GM19324 (cell line): ENCODE measurements around the gene TSHZ2.

Experiments used
- ATAC-seq: cut with Tn5 transposase; IDR thresholded peaks from one replicate; pipeline ENCODE4 v1.9.1; 2021; ENCODE audit warnings: mild to moderate bottlenecking, moderate library complexity; ENCODE audit not compliant: unreplicated experiment, low FRiP score

TSHZ2 gene

DNA sequence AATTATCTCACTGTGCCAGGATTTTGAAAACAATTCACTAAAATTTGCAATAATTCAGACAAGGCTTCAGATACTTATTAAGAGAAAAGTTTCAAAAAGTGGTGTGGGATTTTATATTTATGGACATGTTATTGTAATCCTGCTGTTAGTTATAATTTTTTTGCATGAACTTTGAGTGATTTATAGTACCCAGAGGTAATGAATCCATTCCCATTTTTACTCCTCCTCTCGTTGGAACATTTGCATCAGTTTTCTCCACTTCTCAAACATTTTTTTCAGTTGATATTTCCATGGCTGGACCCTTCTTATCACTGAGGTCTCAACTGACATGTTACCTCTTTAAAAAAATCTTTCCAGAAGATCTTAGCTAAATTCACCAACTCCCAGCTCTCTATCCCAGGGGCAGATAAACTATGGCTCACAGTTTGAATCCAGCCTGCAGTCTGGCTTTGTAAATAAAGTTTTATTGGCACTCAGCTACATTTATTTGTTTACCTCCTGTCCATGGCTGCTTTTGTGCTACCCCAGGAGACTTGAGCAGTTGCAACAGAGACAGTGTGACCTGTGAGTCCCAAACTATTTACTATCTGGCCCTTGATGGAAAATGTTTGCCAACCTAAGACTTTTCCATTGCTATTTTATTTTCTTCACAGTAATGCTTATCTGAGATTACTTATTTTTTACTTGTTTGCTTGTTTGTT is 83.4 kb downstream of the TSHZ2 start:
- ATAC-seq: no peak

DNA sequence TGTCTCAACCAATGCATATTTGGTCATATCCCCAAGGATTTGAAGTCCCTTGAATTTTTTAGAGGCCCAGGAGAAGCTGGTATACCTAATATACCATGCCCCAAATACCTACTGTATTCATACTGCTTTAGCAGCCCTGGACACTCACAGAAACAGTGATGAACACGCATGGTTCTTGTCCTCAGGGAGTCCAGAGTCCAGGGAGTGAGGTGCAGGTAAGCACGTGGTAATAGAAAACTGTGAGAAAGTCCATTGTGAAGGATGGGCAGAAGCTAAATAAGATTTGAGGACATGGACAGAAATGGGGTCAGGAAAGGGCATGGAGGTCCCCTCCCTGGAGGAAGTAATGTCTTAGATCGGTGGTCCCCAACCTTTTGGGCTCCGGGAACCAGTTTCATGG is 85.4 kb downstream of the TSHZ2 start:
- ATAC-seq: no peak

DNA sequence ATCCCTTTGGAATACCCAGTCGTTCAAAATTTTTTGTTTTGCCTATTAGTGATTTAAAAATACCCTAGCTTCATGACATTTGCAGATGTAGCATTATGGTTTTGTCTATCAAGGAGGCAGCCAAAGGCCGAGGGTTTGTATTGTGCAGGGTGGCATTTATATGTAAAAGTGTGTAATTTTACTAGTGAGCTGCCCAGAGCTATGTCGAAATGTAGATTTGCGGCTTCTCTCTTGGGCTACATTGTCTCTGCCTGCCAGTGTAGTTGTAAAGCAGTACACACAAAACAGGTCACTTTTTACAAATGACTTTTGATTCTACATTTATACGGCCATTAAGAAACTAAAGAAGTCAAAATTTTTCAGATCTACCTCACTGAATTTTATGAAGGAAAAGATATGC is 87.7 kb downstream of the TSHZ2 start:
- ATAC-seq: no peak

DNA sequence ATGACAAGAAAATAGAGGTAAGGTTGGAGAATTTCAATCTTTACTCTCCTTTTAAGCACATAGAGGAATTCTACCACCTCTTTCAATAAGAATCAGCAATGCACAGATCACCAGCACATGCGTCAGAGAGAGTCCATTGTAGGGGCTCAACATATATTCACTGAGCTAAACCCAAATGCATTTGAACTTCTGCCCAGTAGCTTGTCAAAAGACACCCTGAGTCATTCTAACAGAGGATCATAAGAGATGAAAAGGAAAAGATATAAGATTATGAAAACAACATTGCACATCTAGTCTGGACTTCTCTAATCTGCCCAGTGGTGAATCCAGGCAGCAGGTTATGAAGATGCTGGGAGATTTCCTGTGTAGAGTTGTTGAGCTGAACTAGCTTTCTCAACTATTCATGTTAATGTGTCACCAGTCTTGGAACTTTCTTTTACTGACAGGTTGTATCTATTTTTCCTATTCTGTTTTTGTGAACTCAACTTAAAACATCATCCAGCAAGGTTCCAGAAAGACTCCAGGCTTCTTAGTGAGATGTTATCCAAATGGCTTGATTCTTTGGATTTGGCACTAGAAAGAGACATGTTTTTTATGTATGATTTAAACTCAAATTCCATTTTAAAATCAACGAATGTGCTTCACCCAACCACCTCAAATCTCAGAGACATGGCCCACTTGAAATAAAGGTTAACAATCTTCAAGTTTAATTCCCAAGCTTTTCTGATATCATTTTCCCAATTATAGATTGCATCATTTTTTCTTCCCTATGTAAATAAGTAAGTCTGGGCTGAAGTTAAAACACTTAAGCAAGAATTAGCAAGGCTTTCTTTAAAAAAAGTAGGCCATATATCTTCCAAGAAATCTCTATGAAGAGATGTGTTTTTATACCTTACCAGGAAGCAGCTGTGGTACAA is 89.3 kb downstream of the TSHZ2 start:
- no peak for ATAC-seq

DNA sequence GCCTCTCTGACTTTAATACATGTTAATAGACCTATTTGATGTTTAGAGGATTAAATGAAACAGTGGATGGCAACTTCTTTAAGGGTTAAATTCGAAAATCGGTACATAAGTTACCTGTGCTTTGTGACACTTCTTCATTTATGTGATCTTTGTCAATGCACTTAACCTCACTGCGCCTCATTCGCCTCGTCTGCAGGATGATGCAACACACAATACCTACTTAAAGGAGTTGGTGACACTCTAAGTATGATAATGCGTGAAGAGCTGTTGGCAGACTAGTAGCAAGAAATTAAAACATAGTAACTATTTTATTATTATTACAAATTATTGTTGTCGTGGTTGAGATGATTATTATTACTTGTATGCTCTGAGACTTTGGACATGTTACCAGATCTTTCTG is 92.8 kb downstream of the TSHZ2 start:
- no peak for ATAC-seq

DNA sequence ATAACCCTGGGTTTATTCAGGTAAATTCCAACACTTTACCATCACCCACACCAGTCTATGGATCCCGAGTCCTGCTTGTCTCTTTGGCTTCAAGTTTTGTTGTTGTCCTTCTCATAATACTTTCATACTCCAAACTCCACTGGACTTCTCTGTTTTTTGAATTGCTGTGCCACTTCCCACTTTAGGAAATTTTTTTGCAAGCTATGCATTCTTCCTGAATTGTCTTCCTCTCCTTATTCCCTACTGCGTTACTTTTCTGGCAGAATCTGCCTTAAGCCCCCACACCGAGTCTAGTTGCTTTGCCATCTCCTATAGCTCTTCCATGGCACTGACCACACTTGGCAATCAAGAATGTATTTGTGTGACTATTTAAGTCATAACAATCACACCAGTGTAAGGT is 96.1 kb downstream of the TSHZ2 start:
- ATAC-seq: no peak

DNA sequence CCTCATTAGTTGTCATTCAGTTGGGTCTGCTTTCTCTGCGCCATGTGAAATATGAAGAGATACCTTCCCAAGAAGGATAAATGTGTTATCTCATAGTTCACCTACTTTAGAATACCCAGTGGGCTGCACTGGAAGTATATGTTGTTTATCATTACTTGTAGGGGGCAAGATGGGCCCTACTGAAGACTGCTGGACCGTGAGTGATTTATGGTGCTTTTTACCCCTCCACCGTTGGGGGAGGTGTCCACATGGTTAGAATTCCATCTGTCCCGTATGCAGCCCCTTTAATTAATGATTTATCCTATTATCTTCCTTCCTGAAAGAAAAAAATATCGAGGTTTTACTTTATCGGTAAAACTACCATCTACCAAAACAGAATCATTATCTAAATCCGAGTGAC is 97.0 kb downstream of the TSHZ2 start:
- no peak for ATAC-seq

DNA sequence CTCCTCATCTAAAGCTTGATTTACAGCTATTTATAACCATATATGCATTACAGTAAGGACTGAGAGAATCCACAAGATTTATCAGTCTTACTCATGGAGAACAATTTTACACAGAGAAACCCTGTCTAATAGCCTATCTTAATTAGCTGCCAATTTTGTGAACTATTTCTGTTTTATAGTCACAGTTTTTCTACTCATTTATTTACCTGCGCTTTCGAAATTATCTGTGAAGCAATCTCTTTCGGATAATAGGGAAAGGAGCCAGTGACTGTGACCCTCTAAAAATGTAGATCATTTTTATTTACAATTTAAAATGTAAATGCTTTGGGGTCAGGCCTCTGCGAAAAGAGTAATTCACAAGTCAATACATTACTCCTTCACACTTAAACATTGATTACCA is 98.1 kb downstream of the TSHZ2 start:
- ATAC-seq: no peak

DNA sequence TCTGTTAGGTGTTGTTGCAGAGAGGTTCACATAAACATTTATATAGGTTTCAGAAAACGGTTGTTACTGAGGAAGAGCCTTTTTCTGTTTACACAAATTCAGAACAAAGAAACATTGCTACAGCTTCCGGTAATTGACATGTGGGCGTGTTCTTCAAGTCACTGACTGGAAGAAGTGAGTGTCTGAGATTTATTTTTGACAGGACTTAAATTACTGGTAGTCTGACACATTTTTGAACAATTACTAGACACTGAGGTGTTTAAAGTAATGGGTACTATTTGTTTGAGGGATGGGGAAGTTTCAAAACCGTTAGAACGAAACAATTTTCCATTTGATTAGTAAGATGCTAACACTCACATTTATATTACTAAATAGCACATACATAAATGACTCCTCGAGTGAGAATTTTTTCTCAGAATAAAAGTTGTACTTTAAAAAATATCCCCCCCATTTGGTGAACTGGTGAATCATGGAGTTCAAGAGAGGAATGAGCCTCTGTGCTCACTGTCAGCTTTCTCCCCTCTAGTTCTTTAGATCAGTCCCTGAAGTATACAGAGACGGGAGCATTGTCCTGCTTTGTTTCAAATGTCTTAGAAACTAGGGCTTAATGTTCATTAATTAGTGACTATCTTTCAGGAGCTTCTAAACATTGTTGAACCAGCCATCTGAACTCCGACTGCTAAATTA is 98.7 kb downstream of the TSHZ2 start:
- ATAC-seq: no peak

DNA sequence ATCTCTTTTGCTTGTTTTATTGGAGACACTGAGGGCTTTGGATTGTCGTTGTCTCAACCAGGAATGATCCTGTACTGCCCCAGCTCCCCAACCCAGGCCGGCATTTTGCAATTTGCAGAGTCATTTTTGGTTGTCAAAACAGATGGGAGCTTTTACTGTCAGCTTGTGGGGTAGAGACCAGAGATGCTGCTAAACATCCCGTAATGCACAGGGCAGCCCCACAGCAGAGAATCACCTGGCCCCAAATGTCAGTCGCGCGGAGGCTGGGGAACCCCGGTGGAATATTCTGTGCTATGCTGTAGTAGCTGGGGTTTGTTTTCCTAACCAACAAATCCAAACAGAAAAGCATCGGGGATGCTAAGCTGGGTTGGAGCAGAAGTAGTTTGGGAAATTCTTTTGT is 99.7 kb downstream of the TSHZ2 start:
- no peak for ATAC-seq

DNA sequence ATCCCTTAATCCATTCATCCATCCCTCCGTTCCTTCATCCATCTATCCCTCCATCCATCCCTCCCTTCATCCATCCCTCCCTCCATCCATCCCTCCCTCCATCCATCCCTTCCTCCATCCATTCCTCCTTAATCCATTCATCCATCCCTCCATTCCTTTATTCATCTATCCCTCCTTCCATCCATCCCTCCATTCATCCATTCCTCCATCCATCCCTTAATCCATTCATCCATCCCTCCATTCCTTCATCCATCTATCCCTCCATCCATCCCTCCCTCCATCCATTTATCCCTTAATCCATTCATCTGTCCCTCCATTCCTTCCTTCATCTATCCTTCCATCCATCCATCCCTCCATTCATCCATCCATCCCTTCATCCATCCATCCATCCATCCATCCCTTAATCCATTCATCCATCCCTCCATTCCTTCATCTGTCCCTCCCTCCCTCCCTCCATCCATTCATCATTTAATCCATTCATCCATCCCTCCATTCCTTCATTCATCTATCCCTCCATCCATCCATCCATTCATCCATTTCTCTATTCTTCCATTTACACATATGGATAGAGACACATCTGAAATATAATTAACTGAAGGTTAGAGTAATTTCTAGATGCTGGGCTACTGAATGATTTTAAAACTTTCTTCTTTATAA is 100.9 kb downstream of the TSHZ2 start:
- no peak for ATAC-seq

DNA sequence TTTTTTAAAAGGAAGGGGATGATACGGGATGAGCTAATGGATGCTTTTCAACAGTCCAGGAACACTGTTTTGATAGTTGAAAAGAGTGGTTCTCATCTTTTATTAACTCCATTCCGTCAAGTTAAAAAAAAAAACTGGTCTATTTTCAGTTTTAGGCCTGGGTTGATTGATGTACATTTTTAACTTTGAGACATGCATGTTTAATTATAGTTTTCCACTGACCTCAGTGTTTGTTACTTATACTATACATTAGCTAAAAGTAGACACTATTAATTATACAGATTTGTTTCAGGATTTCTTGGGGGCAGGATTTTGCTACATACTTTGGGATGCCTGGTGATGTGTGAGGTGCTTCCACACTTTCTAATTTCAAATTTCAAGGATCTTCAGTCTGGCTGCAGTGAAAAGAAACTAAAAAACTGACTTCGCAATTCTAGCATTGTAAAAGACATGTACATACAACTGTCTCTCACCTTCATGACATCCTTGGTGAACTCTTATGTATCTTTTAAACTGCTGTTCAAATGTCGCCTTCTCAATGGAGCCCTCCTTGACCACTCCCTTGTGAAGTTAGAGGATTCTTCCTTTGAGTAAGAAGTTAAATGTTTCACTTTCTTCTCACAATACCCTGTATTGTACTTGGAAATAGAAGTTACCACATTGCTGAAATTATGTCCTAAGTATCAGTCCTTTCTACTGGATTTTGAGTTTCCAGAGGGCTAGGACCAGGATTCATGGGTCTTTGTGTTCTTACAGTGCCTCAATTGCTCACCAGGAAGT is 101.7 kb downstream of the TSHZ2 start:
- no peak for ATAC-seq

DNA sequence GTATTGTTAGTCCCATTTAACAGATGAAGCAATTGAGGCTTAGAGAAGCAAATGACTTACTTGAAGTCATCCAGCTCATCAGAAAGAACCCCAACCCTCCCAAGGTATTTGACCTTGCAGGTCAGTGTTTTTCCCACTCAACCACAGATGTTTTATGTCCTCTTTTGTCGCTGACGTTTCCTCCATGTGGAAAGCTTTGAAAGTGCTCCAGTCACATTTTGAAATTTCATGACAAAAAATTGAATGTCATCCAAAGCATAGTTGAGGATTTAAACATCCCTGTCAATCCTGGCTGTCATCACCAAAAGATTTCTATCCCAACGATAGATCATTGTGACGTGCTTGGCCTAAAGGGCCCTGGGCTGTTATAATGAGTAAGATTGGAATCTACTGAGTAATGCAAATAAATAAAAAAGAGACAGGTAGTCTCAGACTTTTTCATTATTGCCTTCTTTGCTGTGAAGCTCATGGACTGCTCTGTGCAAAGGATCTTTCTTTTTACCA is 102.7 kb downstream of the TSHZ2 start:
- no peak for ATAC-seq

DNA sequence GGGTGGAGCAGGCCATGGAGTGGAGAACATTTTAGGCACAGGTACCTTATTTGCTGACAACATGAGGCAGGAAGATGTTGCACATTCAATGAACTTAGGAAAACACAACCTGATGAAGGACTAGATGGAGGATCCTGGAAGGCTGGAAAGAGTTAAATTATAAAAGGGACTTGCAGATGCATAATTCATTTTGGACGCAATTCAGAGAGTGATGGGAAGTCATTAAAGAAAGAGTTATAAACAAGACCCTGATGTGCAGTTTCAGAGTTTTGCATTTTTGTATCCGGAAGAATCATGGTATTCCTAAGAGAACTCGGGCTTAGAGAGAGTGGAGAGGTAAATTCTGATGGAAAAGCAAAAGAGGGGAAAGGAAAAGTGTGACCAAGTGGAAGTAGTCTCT is 104.5 kb downstream of the TSHZ2 start:
- no peak for ATAC-seq

DNA sequence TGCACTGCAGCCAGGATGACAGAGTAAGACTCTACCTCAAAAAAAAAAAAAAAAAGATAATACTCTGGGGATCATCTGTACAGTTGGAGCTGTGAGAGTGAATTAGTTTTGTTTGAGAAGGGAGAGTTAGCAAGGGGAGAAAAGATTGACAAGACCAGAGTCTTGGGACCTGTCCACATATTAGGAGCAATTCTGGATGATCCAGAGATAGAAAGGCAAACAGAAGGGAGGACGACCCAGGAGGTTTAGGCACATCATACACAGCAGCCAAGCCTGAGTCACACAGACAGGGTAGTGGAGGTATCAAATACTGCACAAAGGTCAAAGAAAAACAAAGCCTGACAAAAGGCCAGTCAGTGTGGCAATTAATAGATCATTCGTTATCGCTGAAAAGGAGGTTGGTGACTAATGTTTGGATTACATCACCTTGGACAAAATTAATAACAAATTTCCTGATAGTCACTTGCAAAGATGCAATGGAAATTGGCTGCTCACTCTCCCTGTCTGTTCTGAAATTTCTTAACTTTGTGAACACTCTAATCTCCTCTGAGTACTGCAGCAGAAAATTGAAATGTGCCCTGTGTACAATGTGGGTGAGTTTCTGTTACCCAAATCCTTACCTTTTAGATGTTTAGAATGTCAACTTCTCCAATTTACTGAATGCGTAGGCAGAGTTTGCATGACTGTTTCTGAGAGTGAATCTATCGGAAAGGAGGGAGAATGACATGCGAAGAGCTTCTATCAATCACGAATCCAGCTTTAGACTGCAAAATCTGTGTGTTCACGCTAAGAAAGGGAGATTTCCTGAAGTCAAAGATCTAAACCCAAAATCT is 105.4 kb downstream of the TSHZ2 start:
- no peak for ATAC-seq

DNA sequence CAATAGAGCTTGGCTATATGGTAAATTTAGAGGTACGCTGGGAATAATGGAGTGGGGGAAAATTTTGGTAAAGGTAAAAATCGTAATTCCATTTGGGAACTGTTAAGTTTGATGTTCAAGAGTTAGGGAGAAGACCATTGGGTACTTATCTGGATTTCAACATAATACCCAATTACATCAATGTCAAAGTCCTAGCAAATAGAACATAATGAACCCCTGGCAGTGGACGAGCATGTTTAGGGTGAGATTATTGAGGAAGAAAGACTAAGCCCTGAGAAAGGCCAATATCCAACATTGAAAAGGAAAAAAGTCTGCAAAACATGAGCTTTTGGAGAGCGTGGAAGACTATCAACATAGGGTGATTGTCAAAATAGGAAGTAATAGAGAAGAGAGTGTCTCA is 106.6 kb downstream of the TSHZ2 start:
- no peak for ATAC-seq

DNA sequence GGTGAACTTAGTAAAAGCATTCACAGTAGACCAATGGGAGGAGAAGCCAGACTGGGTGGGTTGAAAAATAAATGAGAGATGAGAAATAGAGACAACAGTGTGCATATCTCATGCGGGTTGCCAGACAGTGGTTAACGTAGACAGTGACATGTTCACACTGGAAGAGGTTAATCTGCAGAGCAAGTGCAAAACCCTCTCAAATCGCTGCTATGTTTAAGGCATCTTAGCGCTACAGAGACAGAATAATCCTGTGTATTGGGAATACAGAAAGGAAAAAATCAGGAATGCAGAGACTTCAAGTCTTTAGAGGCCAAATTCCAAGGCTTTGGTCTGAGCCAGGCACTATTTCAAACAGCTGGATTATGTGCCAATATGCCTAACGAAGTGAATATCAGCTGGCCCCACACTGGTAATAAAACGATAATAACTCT is 107.1 kb downstream of the TSHZ2 start:
- no peak for ATAC-seq

DNA sequence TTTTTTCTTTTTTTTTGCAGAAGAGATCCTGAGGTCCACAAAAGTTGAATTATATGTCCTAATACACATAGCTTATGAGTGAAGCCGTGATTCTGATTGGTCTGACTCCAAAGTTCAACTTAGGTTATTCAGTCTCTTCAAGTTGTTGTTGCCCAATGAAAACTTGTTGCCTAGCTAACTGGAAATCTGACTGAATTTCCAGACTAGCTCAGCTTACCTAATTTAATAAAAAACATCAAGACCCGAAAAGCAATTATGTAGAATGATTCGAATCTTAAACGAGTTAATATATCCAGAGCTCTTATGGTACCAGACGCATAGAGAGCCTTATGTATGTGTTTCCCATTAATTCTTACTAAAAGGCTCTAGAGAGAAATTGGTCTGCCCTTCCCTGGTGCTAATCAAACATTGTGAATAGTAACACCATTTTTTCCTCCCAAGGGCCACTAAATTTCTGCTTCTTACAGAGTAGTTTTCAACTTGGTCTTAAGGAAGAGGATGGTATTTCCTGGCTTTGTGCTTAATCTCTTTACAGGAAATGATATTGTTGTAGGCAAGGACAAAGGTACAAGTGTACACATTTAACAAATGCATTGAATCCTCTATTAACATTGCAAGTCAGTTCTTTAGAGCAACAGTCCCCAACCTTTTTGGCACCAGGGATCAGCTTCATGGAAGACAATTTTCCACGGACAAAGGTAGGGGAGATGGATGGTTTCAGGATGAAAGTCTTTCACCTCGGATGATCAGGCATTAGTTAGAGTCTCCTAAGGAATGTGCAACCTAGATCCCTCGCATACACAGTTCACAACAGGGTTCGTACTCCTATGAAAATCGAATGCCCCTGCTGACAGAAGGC is 107.9 kb downstream of the TSHZ2 start:
- ATAC-seq: no peak
